ENCODE data around the gene CHST11.

CHST11 gene

GRCh38 chr12:104727726-104728465, 271.1 kb downstream of the CHST11 start:
- no peak for DNase-seq (ENCODE audit: low read depth)
- no peak for TF ChIP-seq CTCF (IDR thresholded peaks at IDR 0.05; ENCODE audit: low read length, missing control alignments)
- H3K4me3 ChIP-seq (replicated peaks; ENCODE audit: low read depth, low read length): no peak overlapping the region

- DNase-seq (ENCODE audit: low read depth): no peak
- no peak overlapping the region for H3K4me3 ChIP-seq (replicated peaks; ENCODE audit: low read depth, low read length)
- no peak for TF ChIP-seq CTCF (IDR thresholded peaks at IDR 0.05; ENCODE audit: low read length, missing control alignments)
Observed at GRCh38 chr12:104729091-104729490, 272.3 kb downstream of the CHST11 start.

- DNase-seq (ENCODE audit: low read depth): no peak
- TF ChIP-seq CTCF (IDR thresholded peaks at IDR 0.05; ENCODE audit: low read length, missing control alignments): no peak
- H3K4me3 ChIP-seq (replicated peaks; ENCODE audit: low read depth, low read length): no peak overlapping the region
Observed at GRCh38 chr12:104729610-104730446, 273.1 kb downstream of the CHST11 start.

GRCh38 chr12:104730763-104731162, 274.0 kb downstream of the CHST11 start:
- no peak for DNase-seq (ENCODE audit: low read depth)
- no peak overlapping the region for H3K4me3 ChIP-seq (replicated peaks; ENCODE audit: low read depth, low read length)
- no peak for TF ChIP-seq CTCF (IDR thresholded peaks at IDR 0.05; ENCODE audit: low read length, missing control alignments)

GRCh38 chr12:104733717-104734175, 277.0 kb downstream of the CHST11 start:
- DNase-seq (ENCODE audit: low read depth): no peak
- no peak overlapping the region for H3K4me3 ChIP-seq (replicated peaks; ENCODE audit: low read depth, low read length)
- TF ChIP-seq CTCF (IDR thresholded peaks at IDR 0.05; ENCODE audit: low read length, missing control alignments): no peak

GRCh38 chr12:104734541-104735095, 277.9 kb downstream of the CHST11 start:
- no peak for TF ChIP-seq CTCF (IDR thresholded peaks at IDR 0.05; ENCODE audit: low read length, missing control alignments)
- no peak overlapping the region for H3K4me3 ChIP-seq (replicated peaks; ENCODE audit: low read depth, low read length)
- no peak for DNase-seq (ENCODE audit: low read depth)

Data from fibroblast of pulmonary artery (primary cell).